HG03045 (cell line): ENCODE measurements around the gene BAD.
"Not testable (repeated sequence)": the region's sequence is repeated elsewhere in the genome, so short reads cannot be mapped to it uniquely, and the experiment has no call there.

Experiments used
- ATAC-seq: cut with Tn5 transposase; IDR thresholded peaks from one replicate; pipeline ENCODE4 v1.9.1; 2021; ENCODE audit warnings: mild to moderate bottlenecking, moderate library complexity; ENCODE audit not compliant: unreplicated experiment

The BAD gene

GRCh38 chr11:64284048-64284961, at the start of gene BAD:
TSS of gene BAD (minus strand) at chr11:64284665. CDS start at chr11:64284368, 297 bp downstream.
- peak; percentile 73 for ATAC-seq

GRCh38 chr11:64333556-64333955, 49.1 kb upstream of the BAD start:
- no peak for ATAC-seq

- no peak for ATAC-seq
Observed at GRCh38 chr11:64331569-64332371, 47.3 kb upstream of the BAD start.

- ATAC-seq = no peak
Observed at GRCh38 chr11:64330888-64331287, 46.4 kb upstream of the BAD start.

- no peak for ATAC-seq
Observed at GRCh38 chr11:64327993-64328392, 43.5 kb upstream of the BAD start.

- no peak for ATAC-seq
Observed at GRCh38 chr11:64327375-64327774, 42.9 kb upstream of the BAD start.

GRCh38 chr11:64324692-64325469, 40.4 kb upstream of the BAD start:
- no peak for ATAC-seq

- ATAC-seq = not testable (repeated sequence)
Observed at GRCh38 chr11:64323984-64324383, 39.5 kb upstream of the BAD start.

- no peak for ATAC-seq
Observed at GRCh38 chr11:64323373-64323772, 38.9 kb upstream of the BAD start.

- no peak for ATAC-seq
Observed at GRCh38 chr11:64322925-64323260, 38.4 kb upstream of the BAD start.

GRCh38 chr11:64321533-64321932, 37.1 kb upstream of the BAD start:
- ATAC-seq = no peak

- ATAC-seq = no peak
Observed at GRCh38 chr11:64321026-64321425, 36.6 kb upstream of the BAD start.

GRCh38 chr11:64320556-64320955, 36.1 kb upstream of the BAD start:
- no peak for ATAC-seq

- ATAC-seq = no peak
Observed at GRCh38 chr11:64318766-64319761, 34.6 kb upstream of the BAD start.

GRCh38 chr11:64317961-64318765, 33.7 kb upstream of the BAD start, which contains the start of gene PRDX5:
TSS of gene PRDX5 (plus strand) at chr11:64318121. CDS start at chr11:64318216, 95 bp downstream.
- ATAC-seq = peak; percentile 67

GRCh38 chr11:64317325-64317960, 33.0 kb upstream of the BAD start, which contains the start of gene TRMT112:
TSS of gene TRMT112 (minus strand) at chr11:64317559. CDS start at chr11:64317526, 33 bp downstream.
- ATAC-seq = peak; percentile 65

- peak; percentile 2 for ATAC-seq
Observed at GRCh38 chr11:64316672-64317324, 32.3 kb upstream of the BAD start.
